GM12878 (cell line): ENCODE results near the gene TTI1. TPM values are rescaled to one million over a fixed set of nuclear protein-coding genes. Genes with fewer than 3 reads are reported as not detected.

Source experiments
- ATAC-seq: fragments of 200-7000 bp; cut with Tn5 transposase; 3 replicates; pipeline ENCODE4 v1.9.1; 2020; ENCODE audit warnings: mild to moderate bottlenecking, moderate library complexity
- BruUV-seq: library from RNA; stranded (reverse); fragments of 400-500 nt; replicated peaks from 2 replicates; lab custom pipeline; 2021; lab: Mats Ljungman, UMichigan
- CTCF ChIA-PET: fragments of 300-600 bp; sonication (Branson Sonifier 250); formaldehyde crosslinking; extraction: SDS; loops from one replicate; lab custom pipeline; 2021; ENCODE audit warnings: inconsistent platforms; lab: Yijun Ruan, JAX
- POLR2A ChIA-PET: fragments of 350-600 bp; formaldehyde crosslinking; extraction: SDS; loops from one replicate; lab custom pipeline; 2021; ENCODE audit warnings: inconsistent platforms; lab: Charles Lee
- RAD21 ChIA-PET: fragments of 300-600 bp; sonication (Branson Sonifier 250); formaldehyde crosslinking; loops from one replicate; lab custom pipeline; 2023; ENCODE audit warnings: antibody characterized with exemption; ENCODE audit not compliant: unreplicated experiment; lab: Charles Lee
- SMC1A ChIA-PET: fragments of 300-600 bp; sonication (Branson Sonifier 250); formaldehyde crosslinking; loops from one replicate; lab custom pipeline; 2023; ENCODE audit not compliant: unreplicated experiment, uncharacterized antibody; lab: Charles Lee
- DNase-seq: peaks from one replicate; pipeline ENCODE4 v3.0.0-alpha.2; 2011; ENCODE audit warnings: low read depth, low spot score
- FAIRE-seq: peaks from 3 replicates; lab custom pipeline; 2011; peaks lifted over from hg19 to GRCh38; lab: Jason Lieb, UNC
- H2AFZ ChIP-seq: 2 replicates; pipeline ENCODE4 v1.6.0; 2011; ENCODE audit warnings: low read depth, low read length, control low read depth; ENCODE audit not compliant: control insufficient read depth
- H3K27ac ChIP-seq: 2 replicates; pipeline ENCODE4 v1.5.1; 2011; ENCODE audit warnings: control low read depth; ENCODE audit not compliant: control insufficient read depth, insufficient read depth
- H3K27me3 ChIP-seq, 2 experiments: replicated peaks in 1 of 2; 2 replicates each; pipeline versions ENCODE4 v1.6.0 to v1.6.1; 2011; ENCODE audit warnings: low read length in 1 of 2; ENCODE audit not compliant: control insufficient read depth in 2 of 2, insufficient read depth in 2 of 2
- H3K36me3 ChIP-seq, 2 experiments: 2 replicates each; pipeline ENCODE4 v1.5.1; 2011; ENCODE audit warnings: low read length in 1 of 2; ENCODE audit not compliant: control insufficient read depth in 2 of 2, insufficient read depth in 2 of 2
- H3K4me1 ChIP-seq: 2 replicates; pipeline ENCODE4 v1.6.1; 2011; ENCODE audit warnings: mild to moderate bottlenecking, low read length, moderate library complexity, mixed read lengths; ENCODE audit not compliant: control insufficient read depth, insufficient read depth
- H3K4me2 ChIP-seq: 2 replicates; pipeline ENCODE4 v1.6.0; 2011; ENCODE audit warnings: control low read depth; ENCODE audit not compliant: control insufficient read depth, insufficient read depth
- H3K4me3 ChIP-seq: fragments of 200-600 bp; sonication (generic); 2 replicates; pipeline ENCODE4 v1.5.1; 2016
- H3K79me2 ChIP-seq: 2 replicates; pipeline ENCODE4 v1.6.0; 2011; ENCODE audit warnings: low read length; ENCODE audit not compliant: control insufficient read depth, insufficient read depth
- H3K9ac ChIP-seq: 2 replicates; pipeline ENCODE4 v1.8.0; 2011; ENCODE audit warnings: low read length, control low read depth, mixed read lengths; ENCODE audit not compliant: control insufficient read depth, insufficient read depth
- H3K9me3 ChIP-seq: replicated peaks from 3 replicates; pipeline ENCODE4 v1.5.1; 2011; ENCODE audit warnings: mild to moderate bottlenecking, low read length; ENCODE audit not compliant: control insufficient read depth, insufficient read depth
- H4K20me1 ChIP-seq: 2 replicates; pipeline ENCODE4 v1.6.0; 2011; ENCODE audit not compliant: control insufficient read depth, insufficient read depth
- E2F4 ChIP-seq: IDR thresholded peaks from 2 replicates; pipeline ENCODE4 v1.6.1; 2012; ENCODE audit warnings: low read depth, low read length, improper control_type of control experiment
- NR2C2 ChIP-seq: IDR thresholded peaks from 2 replicates; pipeline ENCODE4 v1.6.1; 2011; ENCODE audit warnings: borderline replicate concordance, low read depth; ENCODE audit not compliant: control insufficient read depth, insufficient read length
- WGBS: methylation state at CpG from one replicate; pipeline ENCODE4 v1.1.6; 2016; ENCODE audit warnings: low lambda C conversion rate; ENCODE audit not compliant: insufficient replicate concordance, insufficient coverage; ENCODE audit errors: missing lambda C conversion rate; 5-methylcytosine and 5-hydroxymethylcytosine counted together
- in situ Hi-C: fragments of 300-500 bp; cut with MboI; formaldehyde crosslinking; loops from 9 replicates; pipeline ENCODE4 v1.14.3; 2018; ENCODE audit warnings: mixed read lengths
- intact Hi-C: fragments of 100-400 bp; cut with micrococcal nuclease; formaldehyde crosslinking; loops from one replicate; pipeline ENCODE4 v1.14.2; 2022; ENCODE audit not compliant: unreplicated experiment
- polyA plus RNA-seq, 11 experiments: library from polyadenylated mRNA; depleted of rRNA in 4 of 11; unstranded in 6 of 11; stranded (reverse) in 5 of 11; fragments of >200 nt; fragmentation: Nextera tagmentation in 4 of 11; fragmentation: Illumina TruSeq in 1 of 11; extraction: Ambion mirVana in 4 of 11; extraction: Trizol in 1 of 11; gene quantifications; 1 replicate in 1 of 11; 2 replicates in 10 of 11; pipeline versions ENCODE4 v1.2.1 to v1.2.3, GENCODE V29; 2011 to 2016; ENCODE audit warnings: inconsistent platforms in 2 of 11, missing spikeins in 2 of 11, low read depth in 1 of 11
- total RNA-seq, 4 experiments: library from RNA; depleted of rRNA in 3 of 4; stranded (reverse); fragments of >200 nt in 3 of 4; fragmentation: Illumina TruSeq in 1 of 4; extraction: Trizol in 1 of 4; gene quantifications; 2 replicates each; pipeline versions ENCODE4 v1.2.1 to v1.2.3, GENCODE V29; 2013 to 2021
- TF ChIP-seq, protein P1 (sequence below): fragments of 450-650 bp; IDR thresholded peaks from 2 replicates; pipeline ENCODE4 v1.6.1; 2016; ENCODE audit warnings: mild to moderate bottlenecking

The TTI1 gene
- total and polyA plus RNA-seq, 10 of the 15 experiments (the other 5 are each of a cell fraction or from before 2014, with no cell fraction given) = 5.3 to 44.6 (median 24.9) TPM

GRCh38 chr20:37958856-37959520 lies 74.3 kb downstream of the TTI1 start (continued):
- TF ChIP-seq E2F4 (no peak), NR2C2 (no peak)

GRCh38 chr20:37956107-37956585 lies 77.1 kb downstream of the TTI1 start:
- TF ChIP-seq, protein P1, sequence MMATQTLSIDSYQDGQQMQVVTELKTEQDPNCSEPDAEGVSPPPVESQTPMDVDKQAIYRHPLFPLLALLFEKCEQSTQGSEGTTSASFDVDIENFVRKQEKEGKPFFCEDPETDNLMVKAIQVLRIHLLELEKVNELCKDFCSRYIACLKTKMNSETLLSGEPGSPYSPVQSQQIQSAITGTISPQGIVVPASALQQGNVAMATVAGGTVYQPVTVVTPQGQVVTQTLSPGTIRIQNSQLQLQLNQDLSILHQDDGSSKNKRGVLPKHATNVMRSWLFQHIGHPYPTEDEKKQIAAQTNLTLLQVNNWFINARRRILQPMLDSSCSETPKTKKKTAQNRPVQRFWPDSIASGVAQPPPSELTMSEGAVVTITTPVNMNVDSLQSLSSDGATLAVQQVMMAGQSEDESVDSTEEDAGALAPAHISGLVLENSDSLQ = no peak
- ChIA-PET SMC1A (no interaction called here), RAD21 (no interaction called here), CTCF (no interaction called here), POLR2A (no interaction called here)
- H3K4me2 ChIP-seq = no peak overlapping the region
- H3K27ac ChIP-seq = no peak overlapping the region
- H3K36me3 ChIP-seq = no peaks in the 10 kb centered on the region
- H4K20me1 ChIP-seq = no peaks in the 10 kb centered on the region
- no peak overlapping the region for H2AFZ ChIP-seq
- H3K27me3 ChIP-seq = no peaks in the 10 kb centered on the region; a peak in 1 of 4 replicates
- in situ Hi-C loops = no loop called here
- 8% methylated on average over 3 of the region's 3 CpGs for WGBS
- no peaks in the 10 kb centered on the region for H3K79me2 ChIP-seq
- no peak overlapping the region for H3K4me3 ChIP-seq
- ATAC-seq = no peak
- BruUV-seq = no TSS peak
- no peaks in the 10 kb centered on the region for H3K9me3 ChIP-seq
- no peak overlapping the region for H3K9ac ChIP-seq
- intact Hi-C loops = no loop called here
- no peaks in the 10 kb centered on the region for H3K4me1 ChIP-seq
- no peak for FAIRE-seq
- no peak for DNase-seq
